OCI-LY7 (cell line): ENCODE measurements around the gene SH3BP5L. TPM values are rescaled to one million over a fixed set of nuclear protein-coding genes. Genes with fewer than 3 reads are reported as not detected.
"Not testable (repeated sequence)": the region's sequence is repeated elsewhere in the genome, so short reads cannot be mapped to it uniquely, and the experiment has no call there.

ENCODE experiments used
- BruUV-seq: library from RNA; stranded (reverse); fragments of 400-500 nt; replicated peaks from 2 replicates; lab custom pipeline; 2021; lab: Mats Ljungman, UMichigan
- CTCF ChIA-PET: fragments of 300-600 bp; sonication (Branson Sonifier 250); formaldehyde crosslinking; loops from one replicate; lab custom pipeline; 2022; ENCODE audit warnings: antibody characterized with exemption; ENCODE audit not compliant: unreplicated experiment; lab: Charles Lee
- POLR2A ChIA-PET: fragments of 300-600 bp; sonication (Branson Sonifier 250); formaldehyde crosslinking; loops from one replicate; lab custom pipeline; 2022; ENCODE audit warnings: antibody characterized with exemption; lab: Charles Lee
- DNase-seq: peaks from one replicate; pipeline ENCODE4 v3.0.0-alpha.2; 2015; ENCODE audit warnings: low spot score
- H2AFZ ChIP-seq: fragments of 200-600 bp; sonication (generic), shearing (Covaris generic); 2 replicates; pipeline ENCODE4 v1.6.1; 2014; ENCODE audit warnings: mild to moderate bottlenecking, antibody characterized with exemption, low read length, moderate library complexity
- H3K27ac ChIP-seq: fragments of 200-600 bp; sonication (generic); 2 replicates; pipeline ENCODE4 v1.5.1; 2014; ENCODE audit warnings: mixed run types, low read depth, mild to moderate bottlenecking, moderate library complexity, low read length, inconsistent platforms; ENCODE audit not compliant: poor library complexity, severe bottlenecking
- H3K36me3 ChIP-seq: fragments of 200-600 bp; sonication (generic); 2 replicates; pipeline ENCODE4 v1.6.1; 2014; ENCODE audit warnings: mild to moderate bottlenecking, antibody characterized with exemption, low read length, moderate library complexity, mixed read lengths; ENCODE audit not compliant: insufficient read depth
- H3K4me1 ChIP-seq: fragments of 200-600 bp; sonication (generic); 2 replicates; pipeline ENCODE4 v1.5.1; 2014; ENCODE audit warnings: mild to moderate bottlenecking, low read length; ENCODE audit not compliant: insufficient read depth, poor library complexity, severe bottlenecking
- H3K4me2 ChIP-seq: fragments of 200-600 bp; sonication (generic); 2 replicates; pipeline ENCODE4 v1.6.1; 2014; ENCODE audit warnings: mild to moderate bottlenecking, low read length
- H3K4me3 ChIP-seq: fragments of 200-600 bp; sonication (generic); 2 replicates; pipeline ENCODE4 v1.5.1; 2014; ENCODE audit warnings: mild to moderate bottlenecking, low read depth, low read length; ENCODE audit not compliant: poor library complexity, severe bottlenecking
- H3K79me2 ChIP-seq: fragments of 200-600 bp; sonication (generic); 2 replicates; pipeline ENCODE4 v1.6.1; 2016; ENCODE audit warnings: low read depth, mild to moderate bottlenecking, low read length, moderate library complexity, mixed read lengths; ENCODE audit not compliant: insufficient read depth
- H3K9me2 ChIP-seq: fragments of 200-600 bp; sonication (generic); 2 replicates; pipeline ENCODE4 v1.6.1; 2016; ENCODE audit warnings: mild to moderate bottlenecking, low read length, mixed read lengths; ENCODE audit not compliant: insufficient read depth
- H3K9me3 ChIP-seq: fragments of 200-600 bp; sonication (generic); 2 replicates; pipeline ENCODE4 v1.6.1; 2014; ENCODE audit warnings: mild to moderate bottlenecking, mixed run types, low read length, mixed read lengths
- H4K20me1 ChIP-seq: fragments of 200-600 bp; sonication (generic); 2 replicates; pipeline ENCODE4 v1.6.1; 2014; ENCODE audit warnings: mild to moderate bottlenecking, antibody characterized with exemption, low read length, moderate library complexity, mixed read lengths; ENCODE audit not compliant: insufficient read depth
- EZH2phosphoT487 ChIP-seq: fragments of 200-600 bp; sonication (generic); IDR thresholded peaks from 2 replicates; pipeline ENCODE4 v1.6.1; 2018; ENCODE audit warnings: low read depth, borderline replicate concordance, mild to moderate bottlenecking, mixed run types, antibody characterized with exemption, low read length, moderate library complexity, mixed read lengths
- intact Hi-C: fragments of 100-400 bp; cut with micrococcal nuclease; formaldehyde crosslinking; loops from one replicate; pipeline ENCODE4 v1.10.0; 2022; ENCODE audit not compliant: unreplicated experiment
- total RNA-seq, 2 experiments: library from RNA; depleted of rRNA in 1 of 2; stranded (reverse); fragments of >200 nt in 1 of 2; shearing (Covaris generic) in 1 of 2; gene quantifications; 2 replicates each; pipeline ENCODE4 v1.2.3, GENCODE V29; 2014 to 2022
- TF ChIP-seq, protein P1 (sequence below): fragments of 200-600 bp; sonication (generic); conservative IDR thresholded peaks from 2 replicates; pipeline ENCODE4 v1.5.1; 2014; ENCODE audit warnings: mild to moderate bottlenecking, antibody characterized with exemption, low read length, moderate library complexity, mixed read lengths

Gene SH3BP5L
- total RNA-seq, 2 experiments from 2014 or later = 16.9 to 21.8 TPM

DNA sequence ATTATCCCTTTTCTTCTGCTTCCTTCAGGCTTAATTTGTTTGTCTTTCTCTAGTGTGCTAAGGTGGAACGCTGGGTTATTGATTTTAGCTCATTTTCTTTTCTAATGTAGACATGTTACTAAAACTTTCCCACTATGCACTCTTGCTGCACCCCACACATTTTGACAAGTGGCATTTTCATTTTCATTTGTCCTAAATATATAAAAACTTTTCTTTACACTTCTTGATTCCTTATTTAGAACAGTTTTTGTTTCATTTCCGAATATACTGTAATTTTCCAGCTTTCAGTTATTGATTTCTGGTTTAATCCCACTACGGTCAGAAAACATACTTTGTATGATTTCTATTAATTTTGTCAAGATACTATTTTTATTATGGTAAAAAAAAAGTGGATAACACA is 25.3 kb downstream of the SH3BP5L start:
- Histone ChIP-seq H3K4me2 (no peak overlapping the region), H3K79me2 (no peaks in the 10 kb centered on the region), H3K9me2 (no peaks in the 10 kb centered on the region), H3K4me1 (peaks cover 13% of the 10 kb centered on the region), H3K36me3 (no peaks in the 10 kb centered on the region), H3K27ac (no peak overlapping the region), H3K4me3 (no peak overlapping the region), H4K20me1 (no peaks in the 10 kb centered on the region), H3K9me3 (no peaks in the 10 kb centered on the region), H2AFZ (no peak overlapping the region)
- intact Hi-C loops = no loop called here
- CTCF ChIA-PET = no interaction called here
- POLR2A ChIA-PET = interaction anchor here (0.9 to 1.5 kb wide), 2 partner anchors 14 to 26 kb away, joined by 3 to 4 read pairs; no protein-coding TSS in a partner anchor
- TF ChIP-seq EZH2phosphoT487 = no peak
- TF ChIP-seq, protein P1, sequence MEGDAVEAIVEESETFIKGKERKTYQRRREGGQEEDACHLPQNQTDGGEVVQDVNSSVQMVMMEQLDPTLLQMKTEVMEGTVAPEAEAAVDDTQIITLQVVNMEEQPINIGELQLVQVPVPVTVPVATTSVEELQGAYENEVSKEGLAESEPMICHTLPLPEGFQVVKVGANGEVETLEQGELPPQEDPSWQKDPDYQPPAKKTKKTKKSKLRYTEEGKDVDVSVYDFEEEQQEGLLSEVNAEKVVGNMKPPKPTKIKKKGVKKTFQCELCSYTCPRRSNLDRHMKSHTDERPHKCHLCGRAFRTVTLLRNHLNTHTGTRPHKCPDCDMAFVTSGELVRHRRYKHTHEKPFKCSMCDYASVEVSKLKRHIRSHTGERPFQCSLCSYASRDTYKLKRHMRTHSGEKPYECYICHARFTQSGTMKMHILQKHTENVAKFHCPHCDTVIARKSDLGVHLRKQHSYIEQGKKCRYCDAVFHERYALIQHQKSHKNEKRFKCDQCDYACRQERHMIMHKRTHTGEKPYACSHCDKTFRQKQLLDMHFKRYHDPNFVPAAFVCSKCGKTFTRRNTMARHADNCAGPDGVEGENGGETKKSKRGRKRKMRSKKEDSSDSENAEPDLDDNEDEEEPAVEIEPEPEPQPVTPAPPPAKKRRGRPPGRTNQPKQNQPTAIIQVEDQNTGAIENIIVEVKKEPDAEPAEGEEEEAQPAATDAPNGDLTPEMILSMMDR = no peak
- DNase-seq = no peak
- BruUV-seq = no TSS peak

DNA sequence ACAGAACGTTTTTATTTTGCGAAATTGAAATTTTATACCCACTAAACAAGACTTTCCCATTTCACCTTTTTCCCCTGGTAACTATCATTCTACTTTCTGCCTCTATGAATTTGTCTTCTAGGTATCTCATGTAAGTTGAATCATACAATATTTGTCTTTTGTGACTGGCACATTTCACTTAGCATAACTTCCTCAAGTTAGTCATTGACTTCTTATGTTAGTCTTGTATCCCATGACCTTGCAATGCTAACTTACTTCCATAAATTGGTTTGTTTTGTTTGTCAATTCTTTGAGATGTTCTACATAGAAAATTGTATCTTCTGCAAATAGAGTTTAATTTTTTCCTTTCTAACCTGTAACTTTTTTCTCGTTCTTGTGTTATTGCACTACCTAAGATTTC is 26.9 kb downstream of the SH3BP5L start:
- no peaks in the 10 kb centered on the region for H3K4me1 ChIP-seq
- H4K20me1 ChIP-seq = no peaks in the 10 kb centered on the region
- no TSS peak for BruUV-seq
- no peak for DNase-seq
- H3K4me3 ChIP-seq = no peak overlapping the region
- no peaks in the 10 kb centered on the region for H3K36me3 ChIP-seq
- no peaks in the 10 kb centered on the region for H3K9me2 ChIP-seq
- H2AFZ ChIP-seq = no peak overlapping the region
- ChIA-PET POLR2A (no interaction called here), CTCF (no interaction called here)
- H3K79me2 ChIP-seq = no peaks in the 10 kb centered on the region
- H3K9me3 ChIP-seq = no peaks in the 10 kb centered on the region
- H3K27ac ChIP-seq = no peak overlapping the region
- no peak overlapping the region for H3K4me2 ChIP-seq
- intact Hi-C loops = no loop called here
- no peak for TF ChIP-seq EZH2phosphoT487
- TF ChIP-seq, protein P1 = no peak

DNA sequence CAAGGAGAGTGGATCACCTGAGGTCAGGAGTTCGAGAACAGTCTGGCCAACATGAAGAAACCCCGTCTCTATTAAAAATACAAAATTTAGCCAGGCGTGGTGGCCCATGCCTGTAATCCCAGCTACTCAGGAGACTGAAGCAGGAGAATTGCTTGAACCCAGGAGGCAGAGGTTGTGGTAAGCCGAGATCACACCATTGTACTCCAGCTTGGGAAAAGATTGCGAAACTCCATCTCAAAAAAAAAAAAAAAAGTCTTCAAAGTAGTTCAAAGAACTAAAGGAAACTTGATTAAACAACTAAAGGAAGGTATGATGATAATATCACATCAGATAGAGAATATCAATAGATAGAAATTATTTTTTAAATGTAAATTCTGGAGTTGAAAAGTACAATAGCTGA is 31.1 kb downstream of the SH3BP5L start:
- H3K9me2 ChIP-seq, CTCF ChIA-PET, H3K4me1 ChIP-seq, H3K27ac ChIP-seq, H4K20me1 ChIP-seq, H3K9me3 ChIP-seq, H3K79me2 ChIP-seq, H3K4me3 ChIP-seq, DNase-seq, intact Hi-C loops, H3K4me2 ChIP-seq, BruUV-seq, H3K36me3 ChIP-seq, H2AFZ ChIP-seq: not testable (repeated sequence)
- POLR2A ChIA-PET = interaction anchor here (0.6 to 2.2 kb wide), 2 partner anchors 12 to 111 kb away, joined by 3 to 12 read pairs; no protein-coding TSS in a partner anchor
